ENCODE results near the gene VEZF1. TPM values are rescaled to one million over a fixed set of nuclear protein-coding genes. Genes with fewer than 3 reads are reported as not detected.

Gene VEZF1
- total and polyA plus RNA-seq, 2 of the 8 experiments (the other 6 are each of a cell fraction or from before 2014, with no cell fraction given), result 28.9 to 61.9 TPM

GRCh38 chr17:57956291-57957119, 31.5 kb downstream of the VEZF1 start (continued):
- TF ChIP-seq, protein P1, sequence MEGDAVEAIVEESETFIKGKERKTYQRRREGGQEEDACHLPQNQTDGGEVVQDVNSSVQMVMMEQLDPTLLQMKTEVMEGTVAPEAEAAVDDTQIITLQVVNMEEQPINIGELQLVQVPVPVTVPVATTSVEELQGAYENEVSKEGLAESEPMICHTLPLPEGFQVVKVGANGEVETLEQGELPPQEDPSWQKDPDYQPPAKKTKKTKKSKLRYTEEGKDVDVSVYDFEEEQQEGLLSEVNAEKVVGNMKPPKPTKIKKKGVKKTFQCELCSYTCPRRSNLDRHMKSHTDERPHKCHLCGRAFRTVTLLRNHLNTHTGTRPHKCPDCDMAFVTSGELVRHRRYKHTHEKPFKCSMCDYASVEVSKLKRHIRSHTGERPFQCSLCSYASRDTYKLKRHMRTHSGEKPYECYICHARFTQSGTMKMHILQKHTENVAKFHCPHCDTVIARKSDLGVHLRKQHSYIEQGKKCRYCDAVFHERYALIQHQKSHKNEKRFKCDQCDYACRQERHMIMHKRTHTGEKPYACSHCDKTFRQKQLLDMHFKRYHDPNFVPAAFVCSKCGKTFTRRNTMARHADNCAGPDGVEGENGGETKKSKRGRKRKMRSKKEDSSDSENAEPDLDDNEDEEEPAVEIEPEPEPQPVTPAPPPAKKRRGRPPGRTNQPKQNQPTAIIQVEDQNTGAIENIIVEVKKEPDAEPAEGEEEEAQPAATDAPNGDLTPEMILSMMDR (IDR thresholded peaks at IDR 0.05; ENCODE audit: control extremely low read depth in 1 of 3, insufficient read depth in 1 of 3, low read depth in 1 of 3, low read length in 3 of 3), result no peak
- TF ChIP-seq EZH2 (IDR thresholded peaks at IDR 0.05; ENCODE audit: low read depth, low read length, severe bottlenecking), result no peak
- TF ChIP-seq, protein P2, sequence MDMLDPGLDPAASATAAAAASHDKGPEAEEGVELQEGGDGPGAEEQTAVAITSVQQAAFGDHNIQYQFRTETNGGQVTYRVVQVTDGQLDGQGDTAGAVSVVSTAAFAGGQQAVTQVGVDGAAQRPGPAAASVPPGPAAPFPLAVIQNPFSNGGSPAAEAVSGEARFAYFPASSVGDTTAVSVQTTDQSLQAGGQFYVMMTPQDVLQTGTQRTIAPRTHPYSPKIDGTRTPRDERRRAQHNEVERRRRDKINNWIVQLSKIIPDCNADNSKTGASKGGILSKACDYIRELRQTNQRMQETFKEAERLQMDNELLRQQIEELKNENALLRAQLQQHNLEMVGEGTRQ (IDR thresholded peaks at IDR 0.05; ENCODE audit: low read length), result no peak

Measured in H1 (cell line).